HG03097 (cell line): ENCODE measurements around the gene ABHD1.
"Not testable (repeated sequence)": the region's sequence is repeated elsewhere in the genome, so short reads cannot be mapped to it uniquely, and the experiment has no call there.

Experiments
- ATAC-seq: cut with Tn5 transposase; IDR thresholded peaks from one replicate; pipeline ENCODE4 v1.9.1; 2021; ENCODE audit not compliant: unreplicated experiment, low FRiP score

The ABHD1 gene

GRCh38 chr2:27108221-27108620, 15.4 kb upstream of the ABHD1 start:
- ATAC-seq = no peak

- no peak for ATAC-seq
These were observed 14.5 kb upstream of the ABHD1 start for GRCh38 chr2:27109083-27109482.

GRCh38 chr2:27110603-27111352, 12.8 kb upstream of the ABHD1 start:
- ATAC-seq = not testable (repeated sequence)

GRCh38 chr2:27111392-27112078, 12.1 kb upstream of the ABHD1 start:
- not testable (repeated sequence) for ATAC-seq

DNA sequence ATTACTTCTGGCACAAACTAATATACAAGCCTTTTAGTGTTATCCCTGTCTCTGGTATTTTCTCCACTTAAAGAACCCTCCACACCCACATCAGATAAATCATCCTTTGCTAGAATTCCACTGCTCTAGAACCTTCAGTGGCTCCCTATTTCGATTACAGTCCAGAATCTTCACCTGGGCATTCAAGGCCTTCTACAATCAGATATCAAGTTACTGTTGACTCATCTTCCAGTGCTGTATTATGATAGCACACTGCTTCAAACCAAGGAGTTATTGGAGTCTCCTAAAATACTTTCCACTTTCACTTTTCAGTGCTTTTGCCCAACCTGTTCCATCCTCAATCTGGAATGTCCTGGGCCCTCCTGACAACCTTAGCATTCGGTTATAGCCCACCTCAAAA, 8.1 kb upstream of the ABHD1 start:
- ATAC-seq = no peak

DNA sequence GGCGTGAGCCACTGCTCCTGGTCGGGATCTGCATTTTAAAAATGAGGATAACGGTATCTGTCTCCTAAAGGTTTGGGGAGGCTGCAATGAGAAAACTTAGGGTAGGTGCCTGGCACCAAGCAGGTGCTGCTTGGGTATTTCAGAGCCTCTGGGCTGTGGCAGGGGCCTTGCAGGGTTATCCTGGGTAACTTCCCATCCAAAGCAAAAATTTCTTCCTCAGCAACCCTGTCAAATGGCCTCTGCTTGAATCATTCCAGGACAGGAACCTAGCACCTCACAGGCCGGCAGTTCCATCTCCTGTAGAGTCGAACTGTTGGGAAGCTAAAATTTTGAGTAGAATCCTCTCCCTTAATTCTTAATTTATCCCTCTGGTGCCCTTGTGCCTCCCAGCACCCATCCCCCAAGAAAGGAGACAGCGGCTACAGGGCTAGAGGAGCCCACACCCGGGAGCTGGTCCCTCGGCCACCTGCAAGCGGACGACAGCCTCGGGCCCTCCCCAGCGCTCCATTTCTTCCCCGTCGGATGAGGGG, 5.6 kb upstream of the ABHD1 start:
- no peak for ATAC-seq

- ATAC-seq = no peak
These were observed 4.9 kb upstream of the ABHD1 start, which contains the start of gene CGREF1 for GRCh38 chr2:27118525-27119329. Gene CGREF1, minus strand, starts transcription at chr2:27119128. Its CDS starts 14,762 bp downstream, at chr2:27104366.

- ATAC-seq = not testable (repeated sequence)
These were observed 4.3 kb upstream of the ABHD1 start for GRCh38 chr2:27119330-27119670.

GRCh38 chr2:27121906-27122305, 1.7 kb upstream of the ABHD1 start:
- no peak for ATAC-seq

DNA sequence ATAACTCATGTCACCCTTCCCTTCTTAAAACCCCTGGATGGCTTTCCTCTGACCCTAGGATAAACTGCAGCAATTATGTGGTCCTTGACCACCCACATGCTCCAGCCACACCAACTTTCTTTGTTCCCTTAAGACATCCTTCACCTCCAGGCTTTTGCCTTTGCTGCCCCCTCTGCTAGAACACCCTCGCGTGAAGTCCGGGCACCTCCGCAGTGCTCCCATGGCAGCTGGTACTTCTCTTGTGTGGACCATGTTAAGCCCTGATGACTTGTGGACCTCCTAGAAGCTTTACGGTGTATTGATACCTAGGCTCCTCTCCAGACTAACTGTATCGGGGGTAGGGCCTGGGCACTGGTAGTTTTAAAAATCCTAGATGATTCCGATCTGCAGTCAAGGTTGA, 824 bp upstream of the ABHD1 start:
- ATAC-seq = no peak

DNA sequence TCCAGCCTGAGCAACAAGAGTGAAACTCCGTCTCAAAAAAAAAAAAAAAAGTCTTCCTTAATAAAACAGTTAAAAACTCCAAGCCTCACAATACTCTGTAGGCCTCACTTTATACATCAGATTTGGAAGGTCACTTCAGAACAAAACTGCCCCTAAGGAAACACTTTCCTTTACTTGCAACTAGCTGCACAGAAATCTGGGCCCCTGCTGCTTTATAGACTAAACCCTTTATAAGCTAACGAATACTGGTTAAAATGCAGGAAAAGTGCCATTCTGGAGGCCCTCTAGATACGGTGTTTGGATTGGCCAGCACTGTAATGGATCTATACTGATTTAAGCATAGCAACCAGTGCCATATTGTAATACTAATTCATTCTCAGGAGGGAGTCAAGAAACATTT, 1.5 kb downstream of the ABHD1 start:
- ATAC-seq = no peak

GRCh38 chr2:27126252-27126710, 2.7 kb downstream of the ABHD1 start:
- ATAC-seq = no peak

DNA sequence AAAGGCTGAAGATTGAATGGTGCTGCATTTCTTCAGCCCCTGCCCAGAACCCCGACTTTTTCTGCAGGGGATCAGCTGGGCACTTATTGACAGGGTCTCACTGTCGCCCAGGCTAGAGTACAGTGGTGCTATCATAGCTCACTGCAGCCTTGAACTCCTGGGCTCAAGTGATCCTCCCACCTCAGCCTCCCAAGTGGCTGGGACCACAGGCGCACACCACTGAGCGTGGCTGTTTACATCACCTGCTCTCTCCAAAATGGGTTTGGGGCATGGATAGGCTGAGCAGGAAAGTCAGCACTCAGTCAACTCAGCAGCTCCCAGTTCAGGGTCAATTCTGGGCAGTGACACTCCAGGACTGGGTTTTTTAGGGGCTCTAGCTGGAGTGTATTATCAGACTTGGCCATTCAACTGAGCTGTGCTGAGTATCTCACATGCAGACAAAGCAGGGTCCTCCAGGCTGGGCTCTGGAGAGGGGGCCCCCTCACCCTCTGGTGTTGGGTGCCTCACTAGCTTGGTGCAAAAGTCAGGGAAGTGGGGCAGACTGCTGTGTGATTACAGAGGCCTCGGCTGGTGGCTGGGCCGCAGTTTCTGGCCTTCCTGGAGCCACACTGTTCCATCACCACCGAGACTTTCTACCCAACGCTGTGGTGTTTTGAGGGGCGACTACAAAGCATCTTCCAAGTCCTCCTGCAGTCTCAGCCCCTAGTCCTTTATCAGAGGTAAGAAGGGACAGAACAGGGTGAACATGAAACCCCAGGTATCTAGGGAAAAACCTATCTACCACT, 4.5 kb downstream of the ABHD1 start:
- ATAC-seq = no peak

GRCh38 chr2:27128668-27129571, 5.3 kb downstream of the ABHD1 start:
- no peak for ATAC-seq

DNA sequence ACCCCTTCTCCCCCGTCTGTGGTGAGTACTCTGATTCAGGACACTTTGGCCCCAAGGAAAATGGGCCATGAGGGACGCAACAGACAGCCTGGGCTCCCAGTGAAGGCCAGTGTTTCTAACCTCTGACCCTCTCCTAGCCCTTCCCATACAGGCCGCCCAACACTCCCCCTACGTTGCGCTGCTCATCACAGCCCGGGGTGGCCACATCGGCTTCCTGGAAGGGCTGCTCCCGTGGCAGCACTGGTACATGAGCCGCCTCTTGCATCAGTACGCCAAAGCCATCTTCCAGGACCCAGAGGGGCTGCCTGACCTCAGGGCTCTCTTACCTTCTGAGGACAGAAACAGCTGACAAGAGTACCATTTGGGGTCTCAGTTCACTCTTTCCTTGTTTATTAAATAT, 6.8 kb downstream of the ABHD1 start:
- ATAC-seq = no peak

GRCh38 chr2:27131429-27131828, 7.8 kb downstream of the ABHD1 start:
- ATAC-seq = no peak

- no peak for ATAC-seq
These were observed 9.7 kb downstream of the ABHD1 start for GRCh38 chr2:27133195-27133875.

GRCh38 chr2:27133905-27134780, 10.5 kb downstream of the ABHD1 start, which contains the start of gene PREB:
Gene PREB, minus strand, starts transcription at chr2:27134636. Its CDS starts 215 bp downstream, at chr2:27134421.
- ATAC-seq = peak; percentile 83
